SK-N-SH (cell line): ENCODE data around the gene LOXHD1. TPM values are rescaled to one million over a fixed set of nuclear protein-coding genes. Genes with fewer than 3 reads are reported as not detected.

Experiments
- CTCF ChIA-PET: fragments of 300-600, 350-600 bp; formaldehyde crosslinking; extraction: SDS; loops from one replicate; lab custom pipeline; 2021; lab: Yijun Ruan, JAX
- POLR2A ChIA-PET: fragments of 350-600 bp; sonication (Branson Sonifier 250); formaldehyde crosslinking; extraction: SDS; loops from one replicate; lab custom pipeline; 2020; ENCODE audit warnings: antibody characterized with exemption, inconsistent platforms; lab: Yijun Ruan, JAX
- DNase-seq: peaks from one replicate; pipeline ENCODE4 v3.0.0; 2012
- H2AFZ ChIP-seq: fragments of 200-600 bp; sonication (generic); 2 replicates; pipeline ENCODE4 v1.8.1; 2016; ENCODE audit warnings: antibody characterized with exemption, mild to moderate bottlenecking, low read depth
- H3F3A ChIP-seq: fragments of 200-600 bp; sonication (generic); replicated peaks from 2 replicates; pipeline ENCODE3; 2016; ENCODE audit warnings: antibody characterized with exemption, mild to moderate bottlenecking; ENCODE audit not compliant: insufficient read depth
- H3K27ac ChIP-seq, 2 experiments: fragments of 200-500 bp in 1 of 2; fragments of 200-600 bp in 1 of 2; sonication (Bioruptor generic) in 1 of 2; sonication (generic), shearing (Covaris generic) in 1 of 2; 2 replicates each; pipeline versions ENCODE4 v1.5.1 to v1.6.1; 2014 to 2016; ENCODE audit warnings: low read depth in 2 of 2, inconsistent platforms in 1 of 2, low read length in 1 of 2, mild to moderate bottlenecking in 1 of 2, mixed read lengths in 1 of 2
- H3K27me3 ChIP-seq: fragments of 200-600 bp; sonication (generic), shearing (Covaris generic); 2 replicates; pipeline ENCODE4 v1.6.1; 2016; ENCODE audit warnings: mixed run types; ENCODE audit not compliant: insufficient read depth
- H3K36me3 ChIP-seq, 2 experiments: fragments of 200-500 bp in 1 of 2; fragments of 200-600 bp in 1 of 2; sonication (Bioruptor generic) in 1 of 2; sonication (generic) in 1 of 2; replicated peaks in 1 of 2; 2 replicates each; pipeline versions ENCODE3 to v1.5.1; 2014 to 2016; ENCODE audit warnings: low read length in 1 of 2, mild to moderate bottlenecking in 1 of 2; ENCODE audit not compliant: insufficient read depth in 2 of 2, control insufficient read depth in 1 of 2
- H3K4me1 ChIP-seq, 2 experiments: fragments of 200-500 bp in 1 of 2; fragments of 200-600 bp in 1 of 2; sonication (Bioruptor generic) in 1 of 2; sonication (generic), shearing (Covaris generic) in 1 of 2; 2 replicates each; pipeline versions ENCODE4 v1.5.1 to v1.6.1; 2014 to 2016; ENCODE audit warnings: low read depth in 1 of 2, low read length in 1 of 2, mixed run types in 1 of 2; ENCODE audit not compliant: insufficient read depth in 2 of 2, control insufficient read depth in 1 of 2
- H3K4me2 ChIP-seq: fragments of 200-600 bp; sonication (generic), shearing (Covaris generic); 2 replicates; pipeline ENCODE4 v1.6.1; 2017; ENCODE audit warnings: mixed run types
- H3K4me3 ChIP-seq, 2 experiments: fragments of 200-500 bp in 1 of 2; fragments of 200-600 bp in 1 of 2; sonication (Bioruptor generic) in 1 of 2; sonication (generic), shearing (Covaris generic) in 1 of 2; 2 replicates each; pipeline versions ENCODE4 v1.5.1 to v1.8.1; 2014 to 2016; ENCODE audit warnings: low read depth in 2 of 2, inconsistent platforms in 1 of 2, low read length in 1 of 2, mild to moderate bottlenecking in 1 of 2, mixed read lengths in 1 of 2, moderate library complexity in 1 of 2
- H3K79me2 ChIP-seq: fragments of 200-600 bp; sonication (generic); 2 replicates; pipeline ENCODE4 v1.8.1; 2017; ENCODE audit warnings: mild to moderate bottlenecking; ENCODE audit not compliant: insufficient read depth
- H3K9ac ChIP-seq: fragments of 200-600 bp; sonication (generic); 2 replicates; pipeline ENCODE4 v1.6.1; 2017; ENCODE audit warnings: mixed run types
- H3K9me2 ChIP-seq: fragments of 200-600 bp; sonication (generic); 2 replicates; pipeline ENCODE4 v1.6.1; 2017; ENCODE audit warnings: mixed run types
- H3K9me3 ChIP-seq: fragments of 200-600 bp; sonication (generic); 2 replicates; pipeline ENCODE4 v1.6.1; 2017; ENCODE audit warnings: mixed run types, mild to moderate bottlenecking, moderate library complexity
- H4K20me1 ChIP-seq: fragments of 200-600 bp; sonication (generic); 2 replicates; pipeline ENCODE4 v1.6.1; 2017; ENCODE audit warnings: mild to moderate bottlenecking, mixed run types; ENCODE audit not compliant: insufficient read depth
- CHD2 ChIP-seq: fragments of 150-350 bp; IDR thresholded peaks from 2 replicates; pipeline ENCODE4 v1.6.1; 2018; ENCODE audit warnings: low read length; ENCODE audit not compliant: partially characterized antibody
- ELF1 ChIP-seq: IDR thresholded peaks from 2 replicates; pipeline ENCODE4 v1.4.0; 2012
- EP300 ChIP-seq, 2 experiments: IDR thresholded peaks; 2 replicates each; pipeline versions ENCODE4 v1.4.0 to v1.6.1; 2012; ENCODE audit warnings: borderline replicate concordance in 1 of 2, low read depth in 1 of 2, low read length in 1 of 2
- FOSL2 ChIP-seq: IDR thresholded peaks from 2 replicates; pipeline ENCODE4 v1.4.0; 2012; ENCODE audit warnings: low read depth, mild to moderate bottlenecking, moderate library complexity, borderline replicate concordance
- FOXM1 ChIP-seq: IDR thresholded peaks from 2 replicates; pipeline ENCODE4 v1.4.0; 2012; ENCODE audit warnings: low read depth, mild to moderate bottlenecking
- GATA2 ChIP-seq: sonication (generic); formaldehyde crosslinking; IDR thresholded peaks from 2 replicates; pipeline ENCODE4 v1.5.0; 2020; ENCODE audit warnings: mild to moderate bottlenecking, missing genetic modification reagents
- JUND ChIP-seq: IDR thresholded peaks from 2 replicates; pipeline ENCODE4 v1.4.0; 2012
- MEF2A ChIP-seq: IDR thresholded peaks from 2 replicates; pipeline ENCODE4 v1.4.0; 2012; ENCODE audit warnings: low read depth, borderline replicate concordance
- MXI1 ChIP-seq: IDR thresholded peaks from 2 replicates; pipeline ENCODE4 v1.6.1; 2012; ENCODE audit warnings: mild to moderate bottlenecking, low read depth, low read length, improper control_type of control experiment
- NRF1 ChIP-seq: IDR thresholded peaks from 2 replicates; pipeline ENCODE4 v1.6.1; 2012; ENCODE audit warnings: low read depth, mild to moderate bottlenecking, low read length
- POLR2AphosphoS5 ChIP-seq: IDR thresholded peaks from 2 replicates; pipeline ENCODE4 v1.6.1; 2012; ENCODE audit warnings: low read depth, low read length
- REST ChIP-seq: IDR thresholded peaks from 2 replicates; pipeline ENCODE4 v1.6.1; 2012; ENCODE audit warnings: mild to moderate bottlenecking, low read depth, low read length, moderate library complexity
- RFX5 ChIP-seq: IDR thresholded peaks from 2 replicates; pipeline ENCODE4 v1.6.1; 2012; ENCODE audit warnings: mild to moderate bottlenecking, improper control_type of control experiment, low read length
- SIN3A ChIP-seq: IDR thresholded peaks from 2 replicates; pipeline ENCODE4 v1.6.1; 2012; ENCODE audit warnings: low read depth, mild to moderate bottlenecking, low read length, moderate library complexity, borderline replicate concordance
- TCF12 ChIP-seq: IDR thresholded peaks from 2 replicates; pipeline ENCODE4 v1.4.0; 2012
- YY1 ChIP-seq: IDR thresholded peaks from 2 replicates; pipeline ENCODE4 v1.4.0; 2012; ENCODE audit warnings: low read depth, mild to moderate bottlenecking
- WGBS: methylation state at CpG from one replicate; pipeline ENCODE4 v1.1.6; 2017; ENCODE audit warnings: low lambda C conversion rate; 5-methylcytosine and 5-hydroxymethylcytosine counted together
- polyA plus RNA-seq, 3 experiments: library from polyadenylated mRNA; depleted of rRNA; stranded (reverse); fragments of >200 nt; gene quantifications; 2 replicates each; pipeline ENCODE4 v1.2.3, GENCODE V29; 2012
- TF ChIP-seq, protein P1 (sequence below): IDR thresholded peaks from 2 replicates; pipeline ENCODE4 v1.4.0; 2012; ENCODE audit warnings: low read depth
- TF ChIP-seq, protein P2 (sequence below): IDR thresholded peaks from 2 replicates; pipeline ENCODE4 v1.4.0; 2012; ENCODE audit warnings: low read depth, borderline replicate concordance

The LOXHD1 gene
- polyA plus RNA-seq, 1 of the 3 experiments (the other 2 are of a cell fraction) = not detected

DNA sequence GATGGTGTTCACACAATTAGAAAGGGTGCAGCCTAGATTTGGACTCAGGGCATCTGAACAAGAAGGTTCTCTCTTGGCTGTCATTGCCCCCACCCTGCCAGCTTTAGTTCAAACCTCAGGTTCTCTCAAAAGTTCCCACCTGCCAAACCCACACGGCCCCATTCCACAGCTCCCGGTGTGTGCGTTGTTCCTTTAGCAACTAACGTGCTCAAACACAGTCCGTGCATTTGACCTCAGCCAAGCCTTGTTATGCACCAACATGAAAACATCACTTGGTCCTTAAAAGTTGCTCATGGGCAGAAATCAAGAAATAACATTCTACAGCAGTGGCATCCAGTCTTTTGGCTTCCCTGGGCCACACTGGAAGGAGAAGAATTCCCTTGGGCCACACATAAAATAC, 32.0 kb downstream of the LOXHD1 start:
- no peak for DNase-seq

More for the DNA sequence above, 32.0 kb downstream of the LOXHD1 start:
- H3K79me2 ChIP-seq = no peaks in the 10 kb centered on the region
- H3K36me3 ChIP-seq = no peaks in the 10 kb centered on the region
- H2AFZ ChIP-seq = no peak overlapping the region
- no peak overlapping the region for H3K9ac ChIP-seq
- H3K4me1 ChIP-seq = peaks cover 0 to 38% of the 10 kb centered on the region in 2 experiments; a peak in 2 of 4 replicates
- ChIA-PET POLR2A (interaction anchor here (0.6 kb wide), 1 partner anchor 376 kb away, joined by 3 read pairs; no protein-coding TSS in a partner anchor), CTCF (interaction anchor here (1.3 to 5.2 kb wide), 3 partner anchors 33 to 451 kb away, joined by 5 to 80 read pairs (median 33); a partner anchor contains a TSS)
- WGBS = 56% methylated on average over 5 of the region's 5 CpGs
- TF ChIP-seq POLR2AphosphoS5 (no peak), RFX5 (no peak), TCF12 (no peak), REST (no peak), FOXM1 (no peak), JUND (no peak), YY1 (no peak), GATA2 (CRISPR knock-in tag) (no peak), EP300 (IDR thresholded peaks at IDR 0.05; ENCODE audit: borderline replicate concordance in 1 of 2, low read depth in 1 of 2, low read length in 1 of 2) (no peak), NRF1 (no peak), ELF1 (no peak), CHD2 (no peak), MXI1 (no peak), SIN3A (no peak), MEF2A (no peak), FOSL2 (no peak)
- TF ChIP-seq, protein P1, sequence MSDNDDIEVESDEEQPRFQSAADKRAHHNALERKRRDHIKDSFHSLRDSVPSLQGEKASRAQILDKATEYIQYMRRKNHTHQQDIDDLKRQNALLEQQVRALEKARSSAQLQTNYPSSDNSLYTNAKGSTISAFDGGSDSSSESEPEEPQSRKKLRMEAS = no peak
- TF ChIP-seq, protein P2, sequence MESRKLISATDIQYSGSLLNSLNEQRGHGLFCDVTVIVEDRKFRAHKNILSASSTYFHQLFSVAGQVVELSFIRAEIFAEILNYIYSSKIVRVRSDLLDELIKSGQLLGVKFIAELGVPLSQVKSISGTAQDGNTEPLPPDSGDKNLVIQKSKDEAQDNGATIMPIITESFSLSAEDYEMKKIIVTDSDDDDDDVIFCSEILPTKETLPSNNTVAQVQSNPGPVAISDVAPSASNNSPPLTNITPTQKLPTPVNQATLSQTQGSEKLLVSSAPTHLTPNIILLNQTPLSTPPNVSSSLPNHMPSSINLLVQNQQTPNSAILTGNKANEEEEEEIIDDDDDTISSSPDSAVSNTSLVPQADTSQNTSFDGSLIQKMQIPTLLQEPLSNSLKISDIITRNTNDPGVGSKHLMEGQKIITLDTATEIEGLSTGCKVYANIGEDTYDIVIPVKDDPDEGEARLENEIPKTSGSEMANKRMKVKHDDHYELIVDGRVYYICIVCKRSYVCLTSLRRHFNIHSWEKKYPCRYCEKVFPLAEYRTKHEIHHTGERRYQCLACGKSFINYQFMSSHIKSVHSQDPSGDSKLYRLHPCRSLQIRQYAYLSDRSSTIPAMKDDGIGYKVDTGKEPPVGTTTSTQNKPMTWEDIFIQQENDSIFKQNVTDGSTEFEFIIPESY = no peak
- TF ChIP-seq, all 33 proteins: peak for 0
- H3K9me3 ChIP-seq = no peaks in the 10 kb centered on the region
- no peak overlapping the region for H3K4me2 ChIP-seq
- no peak overlapping the region for H3K4me3 ChIP-seq
- H4K20me1 ChIP-seq = no peaks in the 10 kb centered on the region
- no peaks in the 10 kb centered on the region for H3F3A ChIP-seq
- no peaks in the 10 kb centered on the region for H3K9me2 ChIP-seq
- H3K27me3 ChIP-seq = no peaks in the 10 kb centered on the region
- H3K27ac ChIP-seq = no peak overlapping the region
